Cardiac ventricle fibroblast (primary cell): Measurements from ENCODE around the gene ZNF652. TPM values are rescaled to one million over a fixed set of nuclear protein-coding genes. Genes with fewer than 3 reads are reported as not detected.

ENCODE experiments used
- total RNA-seq: library from RNA; depleted of rRNA; stranded (reverse); fragments of >200 nt; gene quantifications from 2 replicates; pipeline ENCODE4 v1.2.3, GENCODE V29; 2015

Gene ZNF652
- total RNA-seq: 21.7 and 35.8 TPM in 2 replicates

GRCh38 chr17:49361902-49362722 is at the start of gene ZNF652:
Gene ZNF652 (minus strand): TSS chr17:49362250. CDS start chr17:49317725, 44,525 bp downstream.

Other genes with a start within 250 kb of the ZNF652 start
- not detected in 2 replicates for gene B4GALNT2, start 229.5 kb downstream of the ZNF652 start, total RNA-seq
- not detected in 2 replicates for gene GNGT2, start 151.7 kb downstream of the ZNF652 start, total RNA-seq
- gene ABI3, start 151.5 kb downstream of the ZNF652 start, total RNA-seq: 0.12 TPM in 1 of 2 replicates, not detected in the other
- 0.06 TPM in 1 of 2 replicates, not detected in the other for gene PHOSPHO1, start 131.5 kb downstream of the ZNF652 start, total RNA-seq
- gene PHB1, start 52.6 kb upstream of the ZNF652 start, total RNA-seq: 52.6 and 53.1 TPM in 2 replicates
- gene NGFR, start 133.0 kb upstream of the ZNF652 start, total RNA-seq: 9.6 and 9.8 TPM in 2 replicates
- 0.54 and 0.81 TPM in 2 replicates for gene NXPH3, start 213.6 kb upstream of the ZNF652 start, total RNA-seq